ENCODE results near the gene SLC1A5.

SLC1A5 gene

GRCh38 chr19:46797881-46798280, 9.5 kb upstream of the SLC1A5 start:
- TF ChIP-seq, protein P1, sequence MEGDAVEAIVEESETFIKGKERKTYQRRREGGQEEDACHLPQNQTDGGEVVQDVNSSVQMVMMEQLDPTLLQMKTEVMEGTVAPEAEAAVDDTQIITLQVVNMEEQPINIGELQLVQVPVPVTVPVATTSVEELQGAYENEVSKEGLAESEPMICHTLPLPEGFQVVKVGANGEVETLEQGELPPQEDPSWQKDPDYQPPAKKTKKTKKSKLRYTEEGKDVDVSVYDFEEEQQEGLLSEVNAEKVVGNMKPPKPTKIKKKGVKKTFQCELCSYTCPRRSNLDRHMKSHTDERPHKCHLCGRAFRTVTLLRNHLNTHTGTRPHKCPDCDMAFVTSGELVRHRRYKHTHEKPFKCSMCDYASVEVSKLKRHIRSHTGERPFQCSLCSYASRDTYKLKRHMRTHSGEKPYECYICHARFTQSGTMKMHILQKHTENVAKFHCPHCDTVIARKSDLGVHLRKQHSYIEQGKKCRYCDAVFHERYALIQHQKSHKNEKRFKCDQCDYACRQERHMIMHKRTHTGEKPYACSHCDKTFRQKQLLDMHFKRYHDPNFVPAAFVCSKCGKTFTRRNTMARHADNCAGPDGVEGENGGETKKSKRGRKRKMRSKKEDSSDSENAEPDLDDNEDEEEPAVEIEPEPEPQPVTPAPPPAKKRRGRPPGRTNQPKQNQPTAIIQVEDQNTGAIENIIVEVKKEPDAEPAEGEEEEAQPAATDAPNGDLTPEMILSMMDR (IDR thresholded peaks at IDR 0.05): no peak
- Histone ChIP-seq H3K36me3 (no peaks in the 10 kb centered on the region), H3K9me3 (no peaks in the 10 kb centered on the region), H3K27ac (no peak overlapping the region), H3K27me3 (peaks cover 17% of the 10 kb centered on the region), H3K4me1 (ENCODE audit: control insufficient read depth in 1 of 2, insufficient read depth in 1 of 2, low read depth in 1 of 2, low read length in 1 of 2) (no peaks in the 10 kb centered on the region), H3K4me3 (ENCODE audit: low read depth in 1 of 2, low read length in 1 of 2) (no peak overlapping the region)

- H3K27me3 ChIP-seq: peaks cover 21% of the 10 kb centered on the region
- peaks cover 15 to 19% of the 10 kb centered on the region in 2 experiments for H3K4me1 ChIP-seq (ENCODE audit: control insufficient read depth in 1 of 2, insufficient read depth in 1 of 2, low read depth in 1 of 2, low read length in 1 of 2)
- no peaks in the 10 kb centered on the region for H3K9me3 ChIP-seq
- H3K4me3 ChIP-seq (ENCODE audit: low read depth in 1 of 2, low read length in 1 of 2): no peak overlapping the region
- H3K36me3 ChIP-seq: no peaks in the 10 kb centered on the region
- no peak overlapping the region for H3K27ac ChIP-seq
- TF ChIP-seq, protein P1 (IDR thresholded peaks at IDR 0.05): no peak
These were observed 3.5 kb upstream of the SLC1A5 start for GRCh38 chr19:46791944-46792343.

- peaks cover 9% of the 10 kb centered on the region for H3K27me3 ChIP-seq
- H3K4me3 ChIP-seq (ENCODE audit: low read depth in 1 of 2, low read length in 1 of 2): no peak overlapping the region
- peaks cover 41 to 45% of the 10 kb centered on the region in 2 experiments for H3K4me1 ChIP-seq (ENCODE audit: control insufficient read depth in 1 of 2, insufficient read depth in 1 of 2, low read depth in 1 of 2, low read length in 1 of 2)
- TF ChIP-seq, protein P1 (IDR thresholded peaks at IDR 0.05): no peak
- H3K9me3 ChIP-seq: no peaks in the 10 kb centered on the region
- H3K27ac ChIP-seq: no peak overlapping the region
- H3K36me3 ChIP-seq: no peaks in the 10 kb centered on the region
These were observed 977 bp upstream of the SLC1A5 start for GRCh38 chr19:46789371-46789770.

- TF ChIP-seq, protein P1 (IDR thresholded peaks at IDR 0.05): no peak
- no peaks in the 10 kb centered on the region for H3K36me3 ChIP-seq
- H3K4me3 ChIP-seq (ENCODE audit: low read depth in 1 of 2, low read length in 1 of 2): peak overlapping the region; percentile 73 to 80
- peaks cover 45 to 49% of the 10 kb centered on the region in 2 experiments for H3K4me1 ChIP-seq (ENCODE audit: control insufficient read depth in 1 of 2, insufficient read depth in 1 of 2, low read depth in 1 of 2, low read length in 1 of 2)
- no peak overlapping the region for H3K27ac ChIP-seq
- no peaks in the 10 kb centered on the region for H3K9me3 ChIP-seq
- peaks cover 8% of the 10 kb centered on the region for H3K27me3 ChIP-seq
These were observed 559 bp upstream of the SLC1A5 start for GRCh38 chr19:46788968-46789338.

GRCh38 chr19:46787331-46788261, 798 bp downstream of the SLC1A5 start:
- peaks cover 4% of the 10 kb centered on the region for H3K27me3 ChIP-seq

More at GRCh38 chr19:46787331-46788261, 798 bp downstream of the SLC1A5 start:
- Histone ChIP-seq H3K4me1 (ENCODE audit: control insufficient read depth in 1 of 2, insufficient read depth in 1 of 2, low read depth in 1 of 2, low read length in 1 of 2) (peaks cover 47 to 50% of the 10 kb centered on the region in 2 experiments), H3K36me3 (no peaks in the 10 kb centered on the region), H3K4me3 (ENCODE audit: low read depth in 1 of 2, low read length in 1 of 2) (peak overlapping the region; percentile 73 to 80), H3K9me3 (no peaks in the 10 kb centered on the region), H3K27ac (peak overlapping the region; percentile 80)
- TF ChIP-seq, protein P1 (IDR thresholded peaks at IDR 0.05): no peak

Measured in neutrophil (primary cell).